ENCODE measurements around the gene ALOXE3.
A peak's percentile ranks its signal among the peaks of the same experiment; 100 is the strongest.
"Not testable (repeated sequence)": the region's sequence is repeated elsewhere in the genome, so short reads cannot be mapped to it uniquely, and the experiment has no call there.

ALOXE3 gene

DNA sequence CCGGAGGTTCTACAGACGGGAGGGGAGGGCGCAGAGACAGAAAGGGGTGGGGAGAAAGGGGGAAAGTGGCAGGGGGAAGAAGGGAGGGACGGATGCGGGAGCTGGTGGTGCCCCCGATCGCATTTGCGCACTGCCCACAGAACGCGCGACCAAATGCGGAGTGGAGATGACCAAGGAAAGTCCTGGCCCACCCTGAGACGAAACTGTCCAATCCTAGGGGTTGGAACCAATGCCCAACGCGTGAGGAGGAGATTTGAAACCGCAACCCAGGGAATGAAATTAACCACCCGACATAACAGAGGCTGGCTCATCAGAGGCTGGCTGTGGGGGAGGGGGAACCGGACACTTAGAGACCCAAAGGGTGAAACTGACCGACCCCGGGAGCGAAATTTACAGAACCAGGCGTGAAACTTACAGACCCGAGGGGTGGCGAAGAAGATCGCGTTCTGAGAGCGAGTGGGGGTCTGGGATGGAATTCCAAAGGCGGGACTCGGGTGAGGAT, 4.2 kb upstream of the ALOXE3 start:
- peak; percentile 62 for DNase-seq (ENCODE audit: low read depth)

DNA sequence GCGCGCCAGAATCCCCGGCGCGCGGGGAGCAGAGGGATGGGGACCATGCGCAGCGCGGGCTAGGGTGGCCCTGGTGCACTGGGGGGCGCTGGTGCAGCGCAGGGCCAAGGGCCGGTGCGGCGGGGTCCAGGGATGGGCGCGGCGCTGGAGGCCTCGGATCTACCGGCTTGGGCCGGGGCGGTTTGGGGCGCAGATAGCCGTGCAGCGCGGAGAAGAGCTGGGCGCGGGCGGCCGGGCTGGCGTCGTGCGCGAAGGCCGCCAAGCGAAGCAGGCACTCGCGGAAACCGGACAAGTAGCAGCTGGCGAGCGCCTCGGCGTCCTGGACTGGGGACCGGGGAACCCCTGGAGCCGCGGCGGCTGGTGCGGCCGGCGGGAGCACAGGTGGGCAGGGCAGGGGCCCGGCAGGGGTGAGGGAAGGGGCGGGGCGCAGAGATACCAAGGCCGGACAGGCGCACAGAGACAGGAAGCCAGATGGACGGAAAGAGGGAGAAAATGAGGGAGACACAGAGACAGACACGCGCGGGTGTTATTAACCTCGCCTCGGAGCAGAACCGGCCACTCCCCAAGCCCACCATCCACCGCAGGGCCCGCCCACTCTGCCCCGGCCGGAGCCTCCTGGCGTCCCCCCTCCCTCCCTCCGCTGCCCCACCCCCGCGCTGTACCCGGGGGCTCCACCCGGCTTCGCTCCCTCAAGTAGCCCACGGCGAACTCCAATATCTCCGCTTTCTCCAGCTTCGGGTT, 3.5 kb upstream of the ALOXE3 start:
- peak; percentile 70 for DNase-seq (ENCODE audit: low read depth)

DNA sequence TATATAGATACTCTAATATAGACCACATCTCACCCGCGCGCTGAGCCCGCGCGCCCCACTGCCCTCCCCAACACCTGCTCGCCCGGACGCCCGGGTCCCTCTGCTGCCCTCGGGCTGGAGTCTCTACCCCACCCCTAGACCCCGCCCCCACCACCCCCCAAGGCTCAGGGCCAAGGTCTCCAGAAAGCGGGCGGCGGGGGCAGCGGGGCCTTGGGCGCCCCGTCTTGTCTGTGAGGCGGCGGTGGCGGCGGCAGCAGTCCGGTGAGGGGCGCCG, 3.0 kb upstream of the ALOXE3 start:
- DNase-seq (ENCODE audit: low read depth), result no peak

DNA sequence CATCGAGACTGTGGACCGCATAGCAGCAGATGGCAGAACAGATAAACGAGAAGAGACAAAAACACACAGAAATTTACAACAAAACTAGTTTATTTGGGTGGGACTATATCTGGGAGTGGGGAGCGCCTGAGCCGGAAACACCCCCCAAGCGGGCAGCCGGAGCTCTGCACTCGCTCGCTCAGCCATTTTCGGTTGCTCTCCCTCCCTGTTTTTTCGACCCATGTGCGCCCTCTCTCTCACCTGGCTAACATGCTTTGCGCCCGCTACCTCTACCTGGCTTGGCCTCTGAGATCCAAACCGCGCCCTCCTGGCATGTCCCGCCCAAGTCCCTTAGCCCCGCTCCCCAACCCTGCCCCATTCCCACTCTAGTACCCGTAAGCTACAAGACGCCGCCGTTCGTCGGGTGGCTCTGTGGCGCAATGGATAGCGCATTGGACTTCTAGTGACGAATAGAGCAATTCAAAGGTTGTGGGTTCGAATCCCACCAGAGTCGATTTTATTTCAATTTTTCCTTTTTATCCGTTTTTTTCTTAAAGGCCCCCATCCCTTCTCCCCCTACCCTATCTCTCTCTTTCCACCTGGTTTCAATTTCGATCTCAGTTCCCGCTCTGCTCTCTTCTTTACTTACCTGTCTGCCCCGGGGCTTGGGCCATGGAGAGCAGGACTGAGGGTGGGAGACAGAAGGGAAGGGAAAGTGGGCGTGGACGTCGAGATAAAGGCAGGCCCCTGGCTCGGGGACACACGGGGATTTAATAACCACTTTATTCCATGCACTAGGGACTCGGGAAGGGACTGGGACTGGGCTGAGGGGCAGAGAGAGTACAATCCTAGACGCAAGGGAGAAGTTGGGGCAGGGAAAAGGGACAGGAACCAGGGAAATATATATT, 2.4 kb upstream of the ALOXE3 start:
- DNase-seq (ENCODE audit: low read depth), result peak; percentile 79

DNA sequence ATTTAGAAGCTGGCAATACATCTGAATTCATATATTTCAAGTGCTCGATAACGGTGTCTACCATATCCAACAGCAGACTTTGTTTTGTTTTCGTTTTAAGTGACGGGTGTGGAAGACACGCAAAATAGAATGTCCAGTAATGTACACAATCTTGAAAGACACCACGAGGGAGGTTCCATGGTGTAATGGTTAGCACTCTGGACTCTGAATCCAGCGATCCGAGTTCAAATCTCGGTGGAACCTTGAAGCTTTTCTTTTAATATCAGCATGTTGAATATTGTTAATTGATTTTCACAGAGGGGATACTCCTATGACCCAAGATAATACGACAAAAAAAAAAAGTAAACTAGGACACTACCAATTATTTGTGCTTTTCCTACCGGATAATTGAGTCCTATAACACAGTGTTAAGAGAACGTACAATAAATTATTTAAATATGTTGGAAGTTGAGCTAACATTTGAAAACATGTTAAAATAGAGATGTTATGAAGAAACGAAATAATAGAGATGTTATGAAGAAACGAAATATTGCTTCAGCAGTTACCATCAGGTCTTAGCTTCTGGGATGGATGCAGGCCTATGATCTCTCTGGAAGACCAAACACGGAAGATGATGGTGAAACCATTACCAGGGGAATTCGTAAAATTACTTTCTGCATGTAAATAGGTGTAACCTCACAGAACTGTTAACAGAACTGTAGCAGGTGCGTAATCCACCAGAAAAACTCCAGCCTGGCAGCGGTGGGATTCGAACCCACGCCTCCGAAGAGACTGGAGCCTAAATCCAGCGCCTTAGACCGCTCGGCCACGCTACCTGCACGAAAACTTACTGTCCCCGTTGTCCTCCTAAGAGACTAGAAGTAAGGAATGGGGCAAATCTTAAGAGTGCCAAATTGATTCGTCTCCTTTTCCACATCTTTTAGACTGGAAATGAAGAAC, 1.5 kb upstream of the ALOXE3 start:
- peak; percentile 91 for DNase-seq (ENCODE audit: low read depth)

DNA sequence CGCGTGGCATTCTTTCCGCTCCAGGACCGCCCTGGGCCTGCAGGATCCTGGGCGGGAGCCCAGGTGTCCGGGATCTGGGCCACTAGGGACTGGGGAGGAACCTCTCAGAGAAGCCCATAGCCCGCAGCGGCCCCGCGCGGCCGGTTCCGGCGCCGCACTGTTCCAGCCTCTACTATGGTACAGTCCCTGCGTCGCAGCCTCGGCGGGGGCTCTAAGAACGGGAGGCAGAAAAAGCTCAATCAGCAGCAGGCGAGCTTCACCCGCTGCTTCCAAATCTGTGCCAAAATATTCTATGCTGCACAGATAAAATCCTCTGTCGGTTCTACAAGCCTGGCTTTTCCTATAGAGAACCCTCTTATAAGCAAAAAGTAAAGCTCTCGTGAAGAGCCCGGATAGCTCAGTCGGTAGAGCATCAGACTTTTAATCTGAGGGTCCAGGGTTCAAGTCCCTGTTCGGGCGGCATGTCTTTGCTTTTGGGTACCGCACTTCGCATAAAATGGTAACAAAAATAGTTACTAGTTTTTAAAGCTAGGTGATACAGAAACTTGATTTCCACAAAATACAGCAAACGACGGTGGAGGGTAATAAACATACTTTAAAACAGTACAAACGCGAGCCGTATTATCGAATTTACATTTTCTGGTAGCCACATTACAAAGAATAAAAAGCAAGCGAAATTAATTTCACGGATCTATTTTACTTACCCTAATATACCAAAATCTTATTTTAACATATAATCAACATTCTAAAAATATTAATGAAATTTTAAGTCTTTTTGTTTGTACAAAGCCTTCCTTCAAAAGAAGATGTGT, 661 bp upstream of the ALOXE3 start:
- DNase-seq (ENCODE audit: low read depth), result peak; percentile 85

DNA sequence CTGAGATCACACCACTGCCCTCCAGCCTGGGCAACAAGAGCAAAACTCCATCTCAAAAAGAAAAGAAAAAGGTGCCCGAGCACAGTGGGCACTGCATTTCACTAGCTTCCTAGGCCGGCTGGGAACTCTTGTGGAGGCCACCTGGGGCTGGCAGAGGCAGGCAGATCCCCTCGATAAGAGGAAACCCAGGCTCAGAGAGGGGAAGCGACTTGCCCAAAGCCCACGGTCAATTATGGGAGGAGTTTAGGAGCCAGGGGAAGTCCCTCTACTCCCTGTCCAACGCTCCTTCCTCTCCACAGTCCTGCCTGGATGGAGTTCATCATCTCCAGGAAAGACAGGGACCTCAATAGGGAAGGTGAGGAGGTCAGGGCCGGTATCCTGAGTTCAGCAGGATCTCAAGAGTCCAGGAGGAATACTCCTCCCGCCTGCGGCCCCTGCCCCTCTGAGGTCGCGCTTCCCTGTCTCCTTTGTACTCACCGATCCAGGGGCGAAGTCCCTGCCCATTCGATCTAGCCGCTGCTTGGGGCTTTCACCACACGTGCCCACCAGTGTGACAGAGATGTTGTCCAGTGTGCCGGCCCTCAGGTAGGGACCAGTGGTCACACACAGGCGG, 841 bp downstream of the ALOXE3 start:
- no peak for DNase-seq (ENCODE audit: low read depth)

DNA sequence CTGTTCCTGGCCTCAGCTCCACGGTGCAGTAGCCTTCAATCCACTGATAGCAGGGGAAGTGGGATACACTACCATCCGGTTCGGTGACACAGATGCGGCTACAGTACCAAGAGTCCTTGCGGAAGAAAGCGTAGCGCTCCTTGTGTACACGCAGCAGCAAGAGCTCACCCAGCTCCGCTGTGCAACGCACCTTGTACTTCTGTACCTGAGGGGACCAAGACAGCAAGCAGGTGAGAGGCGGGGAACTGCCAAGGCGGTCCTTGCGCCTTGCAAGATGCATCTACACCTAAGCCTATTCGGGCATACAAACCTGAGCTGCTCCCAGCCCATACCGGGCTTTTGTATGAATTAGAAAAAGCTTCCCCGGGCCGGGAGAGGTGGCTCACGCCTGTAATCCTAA, 1.5 kb downstream of the ALOXE3 start:
- DNase-seq (ENCODE audit: low read depth), result no peak

DNA sequence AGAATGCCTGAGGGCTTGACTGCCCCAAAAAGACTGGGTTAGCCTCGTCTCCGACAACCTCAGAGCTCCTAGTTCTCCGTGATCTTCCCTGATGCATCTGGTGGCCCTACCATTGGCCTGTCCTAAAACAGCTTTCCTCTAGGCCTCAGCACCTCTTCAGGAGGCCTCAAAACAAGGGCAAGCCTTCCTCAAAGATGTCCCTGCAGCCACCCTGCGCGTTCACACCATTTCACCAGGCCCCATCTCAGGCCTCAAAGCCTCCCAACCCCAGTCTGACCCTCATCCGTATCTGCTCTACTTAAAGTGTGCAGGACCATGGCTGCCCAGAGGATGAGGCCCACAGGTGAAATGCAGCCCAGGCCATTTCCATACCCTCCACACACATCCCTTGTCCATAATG, 7.4 kb downstream of the ALOXE3 start:
- no peak for DNase-seq (ENCODE audit: low read depth)

DNA sequence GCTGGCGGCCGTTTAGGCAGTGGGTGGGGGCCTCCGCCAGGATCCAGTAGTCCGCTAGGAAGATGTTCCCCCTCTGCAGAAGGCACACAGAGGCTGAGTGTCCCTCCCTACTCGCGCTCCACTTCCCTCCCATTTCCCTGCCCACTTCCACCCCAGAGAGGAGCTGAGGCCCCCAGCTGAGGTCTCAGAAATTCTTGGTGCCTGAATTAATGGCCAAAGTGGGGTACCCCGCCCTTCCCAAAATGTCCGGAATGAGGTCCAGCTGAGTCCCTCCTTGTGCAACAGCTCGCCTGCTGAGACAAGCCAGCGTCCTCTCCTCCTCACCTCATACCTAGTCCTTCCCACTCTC, 7.9 kb downstream of the ALOXE3 start:
- no peak for DNase-seq (ENCODE audit: low read depth)

DNA sequence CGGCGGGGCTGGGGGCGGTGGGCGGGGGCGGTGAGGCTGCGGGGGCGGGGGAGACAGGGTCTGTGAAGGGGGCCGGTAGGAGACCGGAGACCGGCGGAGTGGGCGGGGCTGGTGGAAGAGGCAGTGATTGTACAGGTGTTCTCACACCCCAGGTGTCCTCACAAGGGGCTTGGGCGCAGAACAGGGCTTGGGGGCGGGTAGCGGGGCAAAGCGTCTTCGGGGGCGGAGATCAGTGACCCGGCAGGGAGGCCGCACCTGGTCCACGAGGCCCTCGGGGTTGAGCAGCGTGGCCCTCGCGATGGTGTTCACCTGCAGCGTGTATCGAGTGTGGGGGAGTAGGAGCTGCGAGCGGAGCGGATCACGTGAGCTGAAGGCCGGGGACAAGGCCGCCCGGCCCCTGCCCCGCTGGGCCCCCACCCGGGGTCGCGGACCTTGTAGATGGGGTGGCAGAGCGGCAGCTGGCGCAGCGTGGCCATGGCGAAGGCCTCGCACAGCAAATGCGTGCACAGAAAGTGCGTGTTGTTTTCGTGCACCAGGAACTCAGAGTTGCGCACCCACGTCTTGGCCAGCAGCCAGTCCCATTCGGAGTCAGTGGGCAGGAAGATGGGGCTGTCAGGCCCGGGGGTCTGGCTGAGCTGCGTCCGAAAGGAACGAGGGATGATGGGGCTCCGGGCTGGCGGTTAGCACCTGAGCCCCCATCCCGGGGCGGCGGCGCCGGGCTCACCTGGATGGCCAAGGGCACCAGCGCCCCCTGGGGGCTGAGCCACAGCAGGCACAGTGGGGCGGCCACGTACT, 8.5 kb downstream of the ALOXE3 start:
- peak; percentile 33 for DNase-seq (ENCODE audit: low read depth)

DNA sequence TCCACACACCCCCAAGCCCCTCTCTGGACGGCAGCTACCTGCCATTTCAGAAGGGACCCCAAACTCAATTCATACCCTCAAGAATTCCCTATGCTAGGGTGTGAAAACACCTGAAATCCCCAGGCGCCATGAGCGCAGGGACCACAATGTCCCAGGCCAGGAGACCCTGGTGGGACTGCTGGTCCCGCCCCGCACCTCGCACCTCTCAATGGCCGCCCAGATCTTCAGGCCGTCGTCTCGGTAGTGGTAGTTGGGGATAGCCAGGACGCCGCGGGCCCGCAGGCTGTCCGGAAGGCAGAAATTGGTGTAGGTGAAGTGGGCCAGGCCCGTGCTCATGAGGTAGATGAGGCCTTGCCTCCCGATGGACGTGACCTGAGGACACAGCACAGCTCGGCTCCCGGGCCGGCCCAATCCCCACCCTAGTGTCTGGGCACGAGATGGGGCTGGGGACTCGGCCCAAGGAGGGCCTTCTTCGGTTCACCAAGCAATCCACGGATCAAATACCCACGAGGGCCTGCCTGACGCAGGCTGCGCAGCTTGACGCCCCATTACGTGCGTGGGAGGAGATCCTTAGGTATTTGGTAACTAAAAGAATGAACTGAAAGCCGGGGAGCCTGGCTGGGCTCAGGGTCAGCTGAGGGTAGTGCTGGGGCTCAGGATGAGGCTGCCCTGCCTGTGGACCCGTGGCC, 9.2 kb downstream of the ALOXE3 start:
- no peak for DNase-seq (ENCODE audit: low read depth)

DNA sequence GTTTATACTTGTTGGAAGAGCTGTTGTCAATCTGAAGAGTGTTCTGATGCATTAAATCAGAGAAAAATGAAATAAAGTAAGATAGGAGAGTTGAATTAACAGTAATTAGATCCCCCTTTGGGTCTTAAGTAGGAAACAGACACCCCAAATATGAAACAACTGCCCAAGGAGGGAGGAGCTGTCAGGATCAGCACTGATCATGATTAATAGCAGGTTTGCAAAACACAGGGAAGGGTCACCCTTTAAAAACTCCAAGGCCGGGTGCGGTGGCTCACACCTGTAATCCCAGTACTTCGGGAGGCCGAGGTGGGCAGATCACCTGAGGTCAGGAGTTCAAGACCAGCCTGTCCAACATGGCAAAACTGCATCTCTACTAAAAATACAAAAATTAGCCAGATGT, 11.3 kb downstream of the ALOXE3 start:
- not testable (repeated sequence) for DNase-seq (ENCODE audit: low read depth)

DNA sequence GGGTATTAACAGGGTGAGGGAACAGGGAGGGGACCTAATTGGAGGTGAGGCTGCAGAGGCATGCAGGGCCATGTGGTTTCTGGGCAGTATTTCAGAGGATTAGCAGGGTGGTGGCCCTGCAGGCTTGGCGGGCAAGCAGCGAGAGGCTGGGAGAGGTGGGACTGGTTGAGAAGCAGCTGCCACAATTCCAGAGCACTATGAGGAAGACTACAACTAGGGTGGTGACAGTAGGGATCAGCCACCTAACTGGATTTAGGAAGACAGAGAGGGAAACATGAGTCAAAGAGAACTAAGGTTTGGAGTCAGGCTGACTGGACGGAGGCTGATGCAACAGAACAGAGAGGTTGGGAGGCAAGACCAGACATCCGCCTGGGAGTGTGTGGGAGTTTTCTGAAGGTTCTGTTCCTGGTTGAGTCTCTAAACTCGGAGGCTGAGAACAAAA, 12.3 kb downstream of the ALOXE3 start:
- peak; percentile 44 for DNase-seq (ENCODE audit: low read depth)

DNA sequence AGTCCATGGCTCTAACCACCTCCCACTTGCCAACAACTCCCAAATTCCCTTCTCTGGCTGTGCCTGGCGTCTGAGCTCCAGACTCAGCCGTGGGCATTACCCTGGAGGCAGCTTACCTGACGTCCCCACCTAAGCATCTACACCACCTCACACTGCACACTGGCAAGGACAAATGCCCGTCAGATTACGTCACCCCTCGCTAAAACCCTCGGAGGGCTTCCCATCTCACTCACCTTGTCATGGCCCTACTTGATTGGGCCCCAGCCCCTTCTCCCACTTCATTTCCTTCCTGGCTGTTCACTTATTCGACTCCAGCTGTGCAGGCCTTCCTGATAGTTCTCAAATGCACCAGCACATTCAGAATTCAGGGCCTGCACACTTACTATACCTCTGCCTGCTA, 13.4 kb downstream of the ALOXE3 start:
- DNase-seq (ENCODE audit: low read depth), result no peak

DNA sequence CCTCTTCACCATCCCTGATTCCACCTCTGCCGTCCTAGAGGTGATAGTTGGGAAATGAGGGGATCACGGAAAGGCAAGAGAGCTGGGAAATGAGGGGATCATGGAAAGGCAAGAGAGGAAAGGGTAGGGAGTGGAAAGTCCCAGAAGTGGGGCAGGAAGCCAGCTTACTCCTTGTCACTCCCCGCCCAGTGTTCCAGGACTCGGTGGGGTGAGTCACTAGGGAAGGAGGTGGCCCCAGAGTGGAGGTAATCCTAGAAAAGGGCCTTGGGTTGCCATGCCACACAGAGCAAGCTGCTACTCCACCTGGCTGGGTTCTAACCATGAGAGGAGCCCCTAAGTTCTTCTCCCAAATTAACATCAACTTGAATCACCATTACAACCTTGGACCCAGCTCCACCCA, 14.8 kb downstream of the ALOXE3 start:
- no peak for DNase-seq (ENCODE audit: low read depth)

DNA sequence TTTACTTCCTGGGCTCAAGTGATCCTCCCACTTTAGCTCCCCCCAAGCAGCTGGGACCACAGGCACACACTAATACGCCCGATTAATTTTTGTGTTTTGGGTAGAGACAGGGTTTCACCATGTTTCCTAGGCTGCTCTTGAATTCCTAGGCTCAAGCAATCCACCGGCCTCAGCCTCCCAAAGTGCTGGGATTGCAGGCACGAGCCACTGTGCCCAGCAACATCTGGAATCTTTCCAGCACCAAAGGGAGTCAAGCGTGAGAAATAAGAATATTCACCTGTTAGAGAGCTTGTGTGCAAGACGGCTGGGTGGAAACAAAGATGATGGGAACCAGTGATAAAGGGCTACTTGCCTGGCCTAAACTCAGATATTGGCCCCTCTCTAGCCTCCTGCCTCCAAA, 16.6 kb downstream of the ALOXE3 start:
- DNase-seq (ENCODE audit: low read depth), result no peak

DNA sequence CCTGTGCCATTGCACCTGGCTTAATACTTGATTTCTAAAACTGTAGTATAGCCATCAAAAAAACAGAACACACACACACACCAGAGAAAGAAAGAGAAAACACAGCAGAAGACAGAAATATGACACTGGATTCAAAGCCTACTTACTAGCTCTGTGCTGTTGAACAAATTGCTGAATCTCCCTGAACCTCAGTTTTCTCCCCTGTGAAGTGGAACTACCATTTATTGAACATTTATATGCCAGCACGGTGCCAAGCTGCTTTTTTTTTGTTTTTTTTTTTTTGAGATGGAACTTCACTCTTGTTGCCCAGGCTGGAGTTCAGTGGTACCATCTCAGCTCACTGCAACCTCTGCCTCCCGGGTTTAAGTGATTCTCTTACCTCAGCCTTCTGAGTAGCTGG, 17.6 kb downstream of the ALOXE3 start:
- DNase-seq (ENCODE audit: low read depth), result no peak

DNA sequence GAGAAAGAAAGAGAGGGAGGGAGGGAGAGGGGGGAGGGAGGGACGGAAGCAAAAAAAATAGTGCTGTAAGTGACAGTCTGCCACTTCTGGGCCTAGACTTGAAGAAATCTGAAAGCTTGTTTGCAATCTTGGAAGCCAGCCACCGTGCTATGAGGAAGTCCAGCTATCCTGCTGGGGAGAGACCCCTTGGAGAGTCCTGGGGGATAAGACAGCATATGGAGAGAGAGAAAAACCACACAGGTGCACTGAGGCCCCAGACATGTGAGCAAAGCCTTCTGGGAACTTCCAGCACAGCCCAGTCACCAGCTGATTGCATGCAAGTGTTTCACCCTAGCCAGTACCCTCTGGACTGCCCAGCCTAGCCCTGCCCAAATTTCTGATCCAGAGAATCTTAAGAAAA, 18.2 kb downstream of the ALOXE3 start:
- DNase-seq (ENCODE audit: low read depth), result no peak

DNA sequence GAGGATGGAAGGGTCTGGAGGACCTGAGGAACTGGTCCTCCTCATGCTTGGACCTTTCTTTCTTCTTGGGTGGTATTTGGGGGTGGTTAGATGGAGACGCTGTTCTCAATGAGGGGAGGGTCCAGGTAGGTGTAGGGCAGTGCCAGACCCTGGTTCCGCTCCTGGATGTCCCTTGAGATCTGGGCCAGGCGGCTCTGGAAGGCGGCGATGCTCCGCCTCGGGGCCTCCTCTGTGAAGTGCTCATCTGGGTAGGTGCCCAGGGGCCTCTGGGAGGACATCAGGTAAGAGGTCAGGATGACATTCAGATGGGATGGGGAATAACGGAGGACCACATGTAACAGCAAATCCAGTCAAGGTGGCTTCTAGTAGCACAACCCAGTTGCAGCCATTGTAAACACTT, 21.8 kb downstream of the ALOXE3 start:
- DNase-seq (ENCODE audit: low read depth), result no peak
